Fibroblast of pulmonary artery (primary cell): Measurements from ENCODE around the gene SEMG1.

Source experiments
- DNase-seq: peaks from one replicate; pipeline ENCODE4 v3.0.0-alpha.2; 2010; ENCODE audit warnings: low read depth
- H3K4me3 ChIP-seq: replicated peaks from 2 replicates; pipeline ENCODE4 v1.5.1; 2011; ENCODE audit warnings: low read depth, mild to moderate bottlenecking, control low read depth, low read length, moderate library complexity
- CTCF ChIP-seq: IDR thresholded peaks from 2 replicates; pipeline ENCODE4 v1.5.1; 2011; ENCODE audit warnings: mild to moderate bottlenecking, control low read depth, low read length, inconsistent platforms; ENCODE audit errors: missing control alignments

Gene SEMG1

GRCh38 chr20:45191926-45192325, 14.9 kb upstream of the SEMG1 start:
- no peak for TF ChIP-seq CTCF
- no peak for DNase-seq
- H3K4me3 ChIP-seq: no peak overlapping the region

DNA sequence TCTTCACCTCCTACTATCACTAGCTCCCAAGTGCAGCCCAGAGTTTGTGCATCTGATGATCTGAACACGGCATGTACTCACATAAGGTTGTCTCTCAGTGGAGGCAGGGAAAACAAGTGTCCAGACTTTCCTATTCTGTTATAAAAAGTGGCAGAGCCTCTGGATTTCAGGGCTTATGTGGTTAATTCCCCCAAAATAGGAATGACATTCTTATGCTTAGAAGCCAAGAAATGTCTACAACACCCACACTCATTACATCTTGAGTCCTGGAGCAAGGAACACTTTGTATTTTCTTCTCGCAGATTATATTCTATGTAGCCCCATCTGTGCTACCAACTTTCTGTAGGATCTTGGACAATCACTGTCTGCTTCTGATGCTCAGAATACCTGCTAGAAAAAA, 13.5 kb upstream of the SEMG1 start:
- DNase-seq: no peak
- no peak for TF ChIP-seq CTCF
- no peak overlapping the region for H3K4me3 ChIP-seq

DNA sequence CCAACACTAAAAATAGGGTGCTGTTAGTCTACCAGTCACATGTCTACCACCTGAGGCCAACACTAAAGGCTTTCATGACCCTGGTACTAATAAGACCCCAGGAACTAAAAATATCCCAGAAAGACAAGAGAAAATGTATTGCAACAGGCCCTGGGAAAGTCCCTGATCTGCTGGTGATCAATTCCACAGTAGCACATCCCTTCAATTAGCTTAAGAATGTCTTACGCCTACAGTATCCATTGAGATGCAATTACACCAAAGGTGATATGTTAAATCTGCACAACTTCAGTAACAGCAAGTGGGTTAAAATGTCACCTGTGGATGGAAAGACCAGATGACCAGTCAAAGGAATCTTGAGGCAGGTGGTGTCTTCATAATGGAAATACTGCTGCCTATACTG, 3.1 kb downstream of the SEMG1 start:
- no peak overlapping the region for H3K4me3 ChIP-seq
- TF ChIP-seq CTCF: no peak
- no peak for DNase-seq

GRCh38 chr20:45211569-45212474, 5.0 kb downstream of the SEMG1 start:
- no peak for TF ChIP-seq CTCF
- H3K4me3 ChIP-seq: no peak overlapping the region
- DNase-seq: no peak

GRCh38 chr20:45212836-45213235, 6.0 kb downstream of the SEMG1 start:
- no peak for DNase-seq
- TF ChIP-seq CTCF: no peak

DNA sequence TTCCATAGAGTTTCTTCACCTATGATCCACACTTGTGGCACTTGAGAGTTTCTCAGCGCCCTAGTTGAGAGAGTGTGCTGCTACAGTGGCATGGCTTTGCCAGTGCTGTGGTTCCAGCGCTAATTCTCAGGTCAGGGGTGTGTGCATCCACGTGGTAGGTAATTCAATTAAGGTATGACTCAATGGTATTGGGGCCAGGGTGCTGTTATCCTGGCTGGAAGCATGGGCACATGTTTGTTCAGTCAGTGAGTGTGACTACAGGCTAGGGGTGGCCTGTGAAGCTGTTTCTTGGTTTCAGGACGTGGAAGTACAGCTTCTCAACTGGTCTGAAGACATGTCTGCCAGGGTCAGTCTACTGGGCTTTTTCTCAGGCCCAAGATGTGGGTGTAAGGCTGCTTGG, 11.3 kb downstream of the SEMG1 start:
- H3K4me3 ChIP-seq: no peak overlapping the region
- no peak for DNase-seq
- TF ChIP-seq CTCF: no peak

More at GRCh38 chr20:45212836-45213235, 6.0 kb downstream of the SEMG1 start:
- H3K4me3 ChIP-seq: no peak overlapping the region

DNA sequence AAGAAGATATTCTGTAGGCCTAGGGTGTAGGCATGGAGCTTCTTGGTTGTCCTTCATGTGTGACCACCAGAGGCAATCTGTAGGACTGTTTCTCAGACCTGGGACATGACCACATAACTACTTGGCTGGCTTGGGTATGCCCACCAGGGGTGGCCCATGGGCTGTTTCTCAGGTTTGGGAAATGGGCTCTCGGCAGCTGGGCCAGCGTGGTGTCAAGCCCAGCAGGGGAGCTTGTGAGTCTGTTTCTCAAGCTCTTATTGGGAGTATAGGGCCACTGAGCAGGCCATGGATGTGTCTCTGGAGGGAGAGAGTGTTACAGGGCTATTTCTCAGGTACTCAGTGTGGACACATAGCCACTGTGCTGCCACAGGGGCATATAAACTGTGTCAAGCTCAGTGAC, 11.8 kb downstream of the SEMG1 start:
- H3K4me3 ChIP-seq: no peak overlapping the region
- TF ChIP-seq CTCF: no peak
- DNase-seq: no peak
